ENCODE data around the gene MRPL20.

DNA sequence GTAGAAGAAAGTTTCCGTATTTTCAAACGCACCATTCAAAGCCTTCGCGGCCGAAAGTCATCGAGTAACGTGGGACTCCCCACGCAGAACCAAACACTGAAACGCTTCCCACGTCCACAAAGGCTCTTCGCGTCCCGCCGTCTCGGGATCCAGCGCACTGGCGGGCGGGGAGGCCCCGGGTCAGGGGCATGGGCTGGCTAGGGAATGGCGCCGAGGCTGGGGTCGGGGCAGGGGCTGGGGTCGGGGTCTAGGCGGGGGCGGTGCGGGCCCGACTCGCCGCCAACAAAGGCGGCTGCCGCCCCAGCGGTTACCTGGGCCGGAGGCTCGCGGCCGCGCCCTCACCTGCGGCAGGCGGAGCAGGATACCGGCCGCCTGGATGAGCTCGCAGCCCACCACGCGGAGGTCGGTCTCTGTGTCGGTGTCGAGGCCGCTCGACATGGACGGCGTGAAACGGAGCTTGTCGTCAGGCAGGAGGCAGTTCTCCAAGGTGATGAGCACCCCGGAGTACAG, 8.4 kb downstream of the MRPL20 start:
- TF ChIP-seq, protein P1, sequence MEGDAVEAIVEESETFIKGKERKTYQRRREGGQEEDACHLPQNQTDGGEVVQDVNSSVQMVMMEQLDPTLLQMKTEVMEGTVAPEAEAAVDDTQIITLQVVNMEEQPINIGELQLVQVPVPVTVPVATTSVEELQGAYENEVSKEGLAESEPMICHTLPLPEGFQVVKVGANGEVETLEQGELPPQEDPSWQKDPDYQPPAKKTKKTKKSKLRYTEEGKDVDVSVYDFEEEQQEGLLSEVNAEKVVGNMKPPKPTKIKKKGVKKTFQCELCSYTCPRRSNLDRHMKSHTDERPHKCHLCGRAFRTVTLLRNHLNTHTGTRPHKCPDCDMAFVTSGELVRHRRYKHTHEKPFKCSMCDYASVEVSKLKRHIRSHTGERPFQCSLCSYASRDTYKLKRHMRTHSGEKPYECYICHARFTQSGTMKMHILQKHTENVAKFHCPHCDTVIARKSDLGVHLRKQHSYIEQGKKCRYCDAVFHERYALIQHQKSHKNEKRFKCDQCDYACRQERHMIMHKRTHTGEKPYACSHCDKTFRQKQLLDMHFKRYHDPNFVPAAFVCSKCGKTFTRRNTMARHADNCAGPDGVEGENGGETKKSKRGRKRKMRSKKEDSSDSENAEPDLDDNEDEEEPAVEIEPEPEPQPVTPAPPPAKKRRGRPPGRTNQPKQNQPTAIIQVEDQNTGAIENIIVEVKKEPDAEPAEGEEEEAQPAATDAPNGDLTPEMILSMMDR (IDR thresholded peaks at IDR 0.05; ENCODE audit: low read depth, low read length, poor library complexity, severe bottlenecking), result no peak
- no peak for TF ChIP-seq EZH2phosphoT487 (IDR thresholded peaks at IDR 0.05; ENCODE audit: borderline replicate concordance, low read length)
